T-helper 17 cell (primary cell): ENCODE data around the gene METTL4. TPM values are rescaled to one million over a fixed set of nuclear protein-coding genes. Genes with fewer than 3 reads are reported as not detected.
A peak's percentile ranks its signal among the peaks of the same experiment; 100 is the strongest.
"Not testable (repeated sequence)": the region's sequence is repeated elsewhere in the genome, so short reads cannot be mapped to it uniquely, and the experiment has no call there.

Experiments used
- ATAC-seq: fragments of 150-1000 bp; cut with Tn5 transposase; 2 replicates; pipeline ENCODE4 v1.10.0; 2021; ENCODE audit warnings: mild to moderate bottlenecking, moderate library complexity
- DNase-seq, 3 donors: peaks; one replicate each; pipeline versions ENCODE4 v3.0.0 to v3.0.0-alpha.2; 2020 to 2021
- H3K9me3 ChIP-seq: one replicate; pipeline ENCODE4 v1.7.0; 2013; ENCODE audit warnings: low read length, mild to moderate bottlenecking; ENCODE audit not compliant: control insufficient read depth, poor library complexity, severe bottlenecking
- H3K27ac Mint-ChIP-seq: one replicate; pipeline ENCODE4 v1.8.0; 2022; ENCODE audit warnings: mild to moderate bottlenecking, moderate library complexity, mixed read lengths
- H3K27me3 Mint-ChIP-seq: one replicate; pipeline ENCODE4 v1.8.0; 2022; ENCODE audit warnings: mixed read lengths
- H3K36me3 Mint-ChIP-seq: one replicate; pipeline ENCODE4 v1.8.0; 2022; ENCODE audit warnings: low read depth, mixed read lengths
- H3K4me1 Mint-ChIP-seq: one replicate; pipeline ENCODE4 v1.8.0; 2022; ENCODE audit warnings: mild to moderate bottlenecking, mixed read lengths
- H3K4me3 Mint-ChIP-seq: one replicate; pipeline ENCODE4 v1.8.0; 2022; ENCODE audit warnings: mild to moderate bottlenecking, moderate library complexity, mixed read lengths
- total RNA-seq, 4 donors: library from RNA in 2 of 4; stranded (reverse) in 2 of 4; gene quantifications; one replicate each; pipeline ENCODE4 v1.2.3 and lab custom pipeline; 2022 to 2026

METTL4 gene
- total RNA-seq, 2 donors from 2014 or later = 13.7 to 14.1 TPM

GRCh38 chr18:2529154-2529553, 42.2 kb downstream of the METTL4 start:
- no peak overlapping the region for H3K27ac Mint-ChIP-seq
- no peaks in the 10 kb centered on the region for H3K9me3 ChIP-seq
- no peaks in the 10 kb centered on the region for H3K27me3 Mint-ChIP-seq
- peaks cover 7% of the 10 kb centered on the region for H3K36me3 Mint-ChIP-seq
- ATAC-seq = no peak
- H3K4me1 Mint-ChIP-seq = no peaks in the 10 kb centered on the region
- DNase-seq = no peak
- no peak overlapping the region for H3K4me3 Mint-ChIP-seq

GRCh38 chr18:2526329-2526728, 45.0 kb downstream of the METTL4 start:
- no peaks in the 10 kb centered on the region for H3K9me3 ChIP-seq
- DNase-seq = no peak
- Mint-ChIP-seq H3K4me1 (peaks cover 2% of the 10 kb centered on the region), H3K27me3 (no peaks in the 10 kb centered on the region), H3K36me3 (peaks cover 6% of the 10 kb centered on the region), H3K27ac (no peak overlapping the region), H3K4me3 (no peak overlapping the region)
- no peak for ATAC-seq

GRCh38 chr18:2524794-2525198, 46.5 kb downstream of the METTL4 start:
- DNase-seq, H3K27me3 Mint-ChIP-seq, H3K27ac Mint-ChIP-seq, ATAC-seq, H3K4me3 Mint-ChIP-seq, H3K4me1 Mint-ChIP-seq, H3K9me3 ChIP-seq, H3K36me3 Mint-ChIP-seq: not testable (repeated sequence)

GRCh38 chr18:2522112-2522511, 49.2 kb downstream of the METTL4 start:
- Mint-ChIP-seq H3K27ac (no peak overlapping the region), H3K27me3 (no peaks in the 10 kb centered on the region), H3K4me1 (peaks cover 2% of the 10 kb centered on the region), H3K4me3 (no peak overlapping the region), H3K36me3 (peaks cover 4% of the 10 kb centered on the region)
- DNase-seq (no peak), ATAC-seq (no peak)
- H3K9me3 ChIP-seq = no peaks in the 10 kb centered on the region

- no peak overlapping the region for H3K27ac Mint-ChIP-seq
- no peak overlapping the region for H3K4me3 Mint-ChIP-seq
- no peak for DNase-seq
- ATAC-seq = no peak
- peaks cover 9% of the 10 kb centered on the region for H3K4me1 Mint-ChIP-seq
- no peaks in the 10 kb centered on the region for H3K9me3 ChIP-seq
- peaks cover 4% of the 10 kb centered on the region for H3K36me3 Mint-ChIP-seq
- H3K27me3 Mint-ChIP-seq = no peaks in the 10 kb centered on the region
Observed at GRCh38 chr18:2518473-2518872, 52.8 kb downstream of the METTL4 start.

- ATAC-seq = peak; percentile 73
- H3K27ac Mint-ChIP-seq = no peak overlapping the region
Observed at GRCh38 chr18:2515908-2516625, 55.2 kb downstream of the METTL4 start.

GRCh38 chr18:2515171-2515787, 56.0 kb downstream of the METTL4 start:
- H3K27ac Mint-ChIP-seq = no peak overlapping the region

More at GRCh38 chr18:2515908-2516625, 55.2 kb downstream of the METTL4 start:
- no peaks in the 10 kb centered on the region for H3K9me3 ChIP-seq
- H3K4me3 Mint-ChIP-seq = no peak overlapping the region
- no peak for DNase-seq
- peaks cover 7% of the 10 kb centered on the region for H3K4me1 Mint-ChIP-seq
- H3K27me3 Mint-ChIP-seq = no peaks in the 10 kb centered on the region
- peaks cover 2% of the 10 kb centered on the region for H3K36me3 Mint-ChIP-seq

GRCh38 chr18:2513616-2514015, 57.7 kb downstream of the METTL4 start:
- DNase-seq (no peak), ATAC-seq (no peak)
- H3K4me1 Mint-ChIP-seq = peaks cover 7% of the 10 kb centered on the region
- H3K27ac Mint-ChIP-seq = no peak overlapping the region
- no peak overlapping the region for H3K4me3 Mint-ChIP-seq
- no peaks in the 10 kb centered on the region for H3K27me3 Mint-ChIP-seq
- no peaks in the 10 kb centered on the region for H3K9me3 ChIP-seq
- H3K36me3 Mint-ChIP-seq = peaks cover 2% of the 10 kb centered on the region

More at GRCh38 chr18:2515171-2515787, 56.0 kb downstream of the METTL4 start:
- Mint-ChIP-seq H3K4me1 (peaks cover 7% of the 10 kb centered on the region), H3K27me3 (no peaks in the 10 kb centered on the region), H3K36me3 (peaks cover 2% of the 10 kb centered on the region), H3K4me3 (no peak overlapping the region)
- no peak for ATAC-seq
- H3K9me3 ChIP-seq = no peaks in the 10 kb centered on the region
- no peak for DNase-seq

- H3K27ac Mint-ChIP-seq = no peak overlapping the region
- no peaks in the 10 kb centered on the region for H3K9me3 ChIP-seq
- peaks cover 7% of the 10 kb centered on the region for H3K4me1 Mint-ChIP-seq
- no peaks in the 10 kb centered on the region for H3K36me3 Mint-ChIP-seq
- no peaks in the 10 kb centered on the region for H3K27me3 Mint-ChIP-seq
- no peak for ATAC-seq
- DNase-seq = no peak
- no peak overlapping the region for H3K4me3 Mint-ChIP-seq
Observed at GRCh38 chr18:2512059-2512458, 59.2 kb downstream of the METTL4 start.

GRCh38 chr18:2511451-2511850, 59.9 kb downstream of the METTL4 start:
- H3K9me3 ChIP-seq = no peaks in the 10 kb centered on the region
- ATAC-seq = no peak
- no peaks in the 10 kb centered on the region for H3K36me3 Mint-ChIP-seq
- H3K27ac Mint-ChIP-seq = no peak overlapping the region
- no peak overlapping the region for H3K4me3 Mint-ChIP-seq
- DNase-seq = no peak
- H3K27me3 Mint-ChIP-seq = no peaks in the 10 kb centered on the region
- peaks cover 5% of the 10 kb centered on the region for H3K4me1 Mint-ChIP-seq

GRCh38 chr18:2510416-2510815, 60.9 kb downstream of the METTL4 start:
- ATAC-seq (no peak), DNase-seq (no peak)
- H3K36me3 Mint-ChIP-seq = no peaks in the 10 kb centered on the region
- H3K27me3 Mint-ChIP-seq = no peaks in the 10 kb centered on the region
- H3K27ac Mint-ChIP-seq = no peak overlapping the region
- peaks cover 3% of the 10 kb centered on the region for H3K4me1 Mint-ChIP-seq
- H3K9me3 ChIP-seq = no peaks in the 10 kb centered on the region
- no peak overlapping the region for H3K4me3 Mint-ChIP-seq

- DNase-seq = no peak
- ATAC-seq = no peak
- Mint-ChIP-seq H3K27me3 (no peaks in the 10 kb centered on the region), H3K4me1 (no peaks in the 10 kb centered on the region), H3K27ac (no peak overlapping the region), H3K36me3 (no peaks in the 10 kb centered on the region), H3K4me3 (no peak overlapping the region)
- no peaks in the 10 kb centered on the region for H3K9me3 ChIP-seq
Observed at GRCh38 chr18:2508678-2509077, 62.6 kb downstream of the METTL4 start.

GRCh38 chr18:2508155-2508554, 63.1 kb downstream of the METTL4 start:
- no peaks in the 10 kb centered on the region for H3K4me1 Mint-ChIP-seq
- H3K27me3 Mint-ChIP-seq = no peaks in the 10 kb centered on the region
- H3K36me3 Mint-ChIP-seq = no peaks in the 10 kb centered on the region
- H3K9me3 ChIP-seq = no peaks in the 10 kb centered on the region
- ATAC-seq (no peak), DNase-seq (no peak)
- no peak overlapping the region for H3K27ac Mint-ChIP-seq
- no peak overlapping the region for H3K4me3 Mint-ChIP-seq

GRCh38 chr18:2504642-2505041, 66.7 kb downstream of the METTL4 start:
- Mint-ChIP-seq H3K27me3 (no peaks in the 10 kb centered on the region), H3K4me3 (no peak overlapping the region), H3K4me1 (no peaks in the 10 kb centered on the region), H3K36me3 (peaks cover 2% of the 10 kb centered on the region), H3K27ac (no peak overlapping the region)
- H3K9me3 ChIP-seq = no peaks in the 10 kb centered on the region
- DNase-seq (no peak), ATAC-seq (no peak)
